GM21423 (cell line): ENCODE data around the gene LGI4.

Source experiments
- ATAC-seq: cut with Tn5 transposase; IDR thresholded peaks from one replicate; pipeline ENCODE4 v1.9.1; 2021; ENCODE audit warnings: mild to moderate bottlenecking, moderate library complexity; ENCODE audit not compliant: unreplicated experiment

The LGI4 gene

GRCh38 chr19:35134601-35135242 is at the start of gene LGI4:
LGI4 (minus strand) TSS chr19:35135059; CDS start chr19:35134680, 379 bp downstream.
- ATAC-seq = no peak

DNA sequence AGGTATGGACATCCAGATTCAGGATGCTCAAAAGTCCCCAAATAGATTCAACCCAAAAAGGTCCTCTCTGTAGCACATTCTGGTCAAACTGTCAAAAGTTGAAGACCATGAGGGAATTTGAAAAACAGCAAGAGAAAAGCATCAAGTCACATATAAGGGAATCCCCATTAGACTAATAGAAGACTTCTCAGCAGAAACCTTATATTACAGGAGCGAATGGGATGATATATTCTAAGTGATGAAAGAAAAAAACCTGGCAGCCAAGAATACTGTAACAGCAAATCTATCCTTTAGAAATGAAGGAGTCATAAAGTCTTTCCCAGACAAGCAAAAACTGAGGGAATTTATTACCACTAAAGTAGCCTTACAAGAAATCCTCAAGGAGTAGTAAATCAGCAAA is 49.4 kb upstream of the LGI4 start:
- ATAC-seq = no peak

DNA sequence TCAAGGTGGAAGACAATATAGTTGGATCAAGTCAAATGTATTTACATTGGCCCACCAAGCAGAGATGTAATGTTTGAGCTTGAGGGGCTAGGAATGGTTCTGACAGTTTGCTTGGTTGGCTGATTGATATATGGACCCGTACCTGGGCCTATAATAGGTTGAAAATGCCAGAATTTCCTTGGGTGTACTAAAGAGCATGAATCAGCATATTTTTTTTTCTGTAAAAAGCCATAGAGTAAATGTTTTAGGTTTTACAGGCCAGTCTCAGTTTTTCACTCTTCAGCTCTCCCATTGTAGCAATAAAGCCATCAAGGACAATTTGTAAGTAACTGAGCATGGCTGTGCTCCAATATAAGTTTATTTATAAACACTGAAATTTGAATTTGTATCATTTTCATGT is 46.5 kb upstream of the LGI4 start:
- ATAC-seq = no peak

DNA sequence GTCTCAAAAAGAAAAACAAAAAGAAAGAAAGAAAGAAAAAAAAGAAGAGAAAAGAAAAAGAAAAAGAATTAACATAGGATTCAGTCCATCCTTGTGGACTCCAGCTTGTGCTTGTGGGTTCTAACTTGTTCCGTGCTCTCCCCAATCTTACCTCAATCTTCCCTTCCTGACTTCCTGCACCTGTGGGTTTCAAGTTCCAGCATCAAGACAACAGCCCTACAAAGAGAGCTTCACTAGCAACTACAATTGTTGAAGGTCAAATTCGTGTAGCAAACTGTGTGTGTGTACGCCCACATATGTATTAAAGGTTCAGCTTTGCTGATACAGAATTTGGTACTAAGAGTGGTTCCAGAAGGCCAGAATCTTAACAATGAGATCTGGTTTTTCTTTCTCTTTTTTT is 45.0 kb upstream of the LGI4 start:
- ATAC-seq = no peak

- no peak for ATAC-seq
These were observed 43.8 kb upstream of the LGI4 start for GRCh38 chr19:35178701-35179100.

- ATAC-seq = no peak
These were observed 42.8 kb upstream of the LGI4 start for GRCh38 chr19:35177377-35178274.

- ATAC-seq = no peak
These were observed 41.3 kb upstream of the LGI4 start for GRCh38 chr19:35176181-35176570.

- no peak for ATAC-seq
These were observed 39.4 kb upstream of the LGI4 start for GRCh38 chr19:35174226-35174625.

DNA sequence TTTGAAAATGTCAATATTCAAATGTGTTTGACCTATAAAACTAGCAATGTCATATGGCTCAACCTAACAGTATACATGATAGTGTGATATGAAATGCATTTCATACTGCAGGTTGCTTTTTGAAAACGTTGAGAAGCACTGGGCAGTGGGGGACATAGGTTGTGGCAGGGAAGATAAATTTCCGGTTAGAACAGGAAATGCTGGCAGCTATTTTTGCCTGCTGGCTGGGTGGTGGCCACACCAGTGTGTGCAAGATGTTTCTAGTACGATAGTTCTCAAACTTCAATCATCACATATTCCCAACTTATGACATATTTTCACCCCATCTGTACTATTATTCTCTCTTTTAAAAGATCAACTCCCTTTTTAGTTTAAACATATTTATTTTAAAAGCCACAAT is 36.9 kb upstream of the LGI4 start:
- no peak for ATAC-seq

DNA sequence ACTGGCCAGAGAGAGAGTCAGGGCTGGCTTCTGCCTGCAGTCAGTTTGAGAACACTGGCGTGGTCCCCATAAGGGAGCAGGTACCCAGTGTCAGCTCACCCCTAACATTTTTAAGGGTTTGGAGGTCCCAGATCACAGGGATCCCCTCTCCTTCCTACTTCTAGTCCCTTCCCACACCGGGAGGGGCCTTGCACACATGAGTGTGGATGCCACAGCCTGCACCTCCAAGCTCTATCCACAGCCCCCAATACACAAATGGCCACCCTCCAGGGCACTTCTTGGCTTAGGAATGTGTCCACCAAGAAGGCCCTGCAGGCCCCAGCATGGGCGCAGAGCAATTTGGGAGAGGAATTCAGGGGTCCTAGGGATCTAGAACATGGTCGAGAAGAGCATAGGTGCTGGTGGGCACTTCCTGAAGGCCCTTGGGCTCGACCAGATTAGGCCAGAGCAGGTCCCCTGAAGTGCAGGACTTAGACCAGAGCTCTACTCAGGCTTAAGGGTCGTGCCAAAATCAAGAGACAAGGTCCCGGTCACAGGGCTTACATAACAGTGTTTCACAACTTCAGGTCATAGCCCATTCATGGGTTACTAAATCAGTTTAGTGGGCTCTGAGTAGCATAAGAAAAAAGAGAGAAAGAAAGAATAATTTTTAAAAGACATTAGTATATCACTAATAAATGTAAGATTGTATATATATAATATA is 35.7 kb upstream of the LGI4 start:
- no peak for ATAC-seq

DNA sequence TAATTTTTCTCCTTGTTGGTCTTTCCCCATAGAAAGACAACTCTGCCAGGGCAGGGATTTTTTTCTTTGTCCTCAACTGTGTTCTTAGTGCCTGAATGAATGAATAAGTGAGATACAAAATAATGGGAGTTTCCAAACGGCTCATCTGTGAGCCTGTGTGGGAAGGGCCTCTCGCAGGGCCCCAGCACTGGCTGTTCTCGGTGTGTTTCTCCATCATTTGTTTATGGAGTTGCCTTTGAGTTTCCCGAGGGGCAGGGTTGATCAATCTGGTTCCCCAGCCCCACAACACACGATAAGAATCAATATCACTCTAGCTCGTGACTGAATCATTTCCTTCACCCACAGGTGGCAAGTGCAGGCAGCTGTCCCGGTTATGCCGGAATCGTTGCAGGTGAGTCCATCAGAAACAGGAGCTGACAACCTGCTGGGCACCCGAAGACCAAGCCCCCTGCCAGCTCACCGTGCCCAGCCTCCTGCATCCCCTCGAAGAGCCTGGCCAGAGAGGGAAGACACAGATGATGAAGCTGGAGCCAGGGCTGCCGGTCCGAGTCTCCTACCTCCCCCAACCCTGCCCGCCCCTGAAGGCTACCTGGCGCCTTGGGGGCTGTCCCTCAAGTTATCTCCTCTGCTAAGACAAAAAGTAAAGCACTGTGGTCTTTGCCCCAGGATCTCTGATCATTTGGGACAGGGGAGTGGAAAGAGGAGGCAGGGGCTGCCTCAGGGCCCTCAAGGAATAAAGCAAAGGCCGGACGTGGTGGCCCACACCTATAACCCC is 34.5 kb upstream of the LGI4 start:
- no peak for ATAC-seq

DNA sequence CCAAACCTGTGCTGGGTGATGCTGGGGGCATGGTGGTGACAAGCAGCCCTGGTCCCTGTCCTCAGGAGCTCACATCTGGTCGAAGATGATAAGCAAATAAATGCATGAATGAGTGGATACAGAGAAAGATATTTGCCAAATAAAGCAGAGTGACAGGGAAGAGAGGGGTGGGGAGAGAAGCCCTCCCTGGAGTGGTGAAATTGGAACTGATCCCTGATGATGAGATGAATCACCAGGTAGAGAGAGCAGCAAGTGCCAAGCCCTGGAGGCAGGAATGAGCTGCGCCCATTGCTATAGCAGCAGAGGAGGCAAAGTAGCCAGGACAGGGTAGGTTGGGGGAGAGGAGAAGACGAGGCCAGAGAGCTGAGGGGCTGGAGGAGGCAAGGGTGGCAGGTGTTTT is 33.3 kb upstream of the LGI4 start:
- ATAC-seq = no peak

- ATAC-seq = no peak
These were observed 32.6 kb upstream of the LGI4 start for GRCh38 chr19:35167251-35168119.

GRCh38 chr19:35166100-35167063 is 31.5 kb upstream of the LGI4 start:
- ATAC-seq = no peak

- ATAC-seq = no peak
These were observed 30.6 kb upstream of the LGI4 start for GRCh38 chr19:35165200-35166058.

DNA sequence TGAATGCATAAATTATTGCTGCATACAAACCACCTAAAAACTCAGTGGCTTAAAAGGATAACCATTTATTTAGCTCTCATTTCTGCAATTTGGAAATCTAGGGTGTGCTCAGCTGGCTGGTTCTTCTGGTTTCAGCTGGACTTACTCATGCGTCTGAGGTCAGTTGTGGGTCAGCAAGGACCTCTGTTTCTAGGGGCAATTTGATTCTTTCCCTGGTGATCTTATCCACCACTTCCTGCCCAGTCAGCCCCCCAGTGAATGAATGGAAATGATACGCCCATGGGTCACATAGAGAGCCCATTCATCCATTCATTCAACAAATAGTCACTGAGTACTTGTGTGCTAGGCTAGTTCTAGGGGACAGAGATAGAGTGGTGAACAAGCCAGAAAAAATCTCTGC is 29.6 kb upstream of the LGI4 start:
- ATAC-seq = no peak

DNA sequence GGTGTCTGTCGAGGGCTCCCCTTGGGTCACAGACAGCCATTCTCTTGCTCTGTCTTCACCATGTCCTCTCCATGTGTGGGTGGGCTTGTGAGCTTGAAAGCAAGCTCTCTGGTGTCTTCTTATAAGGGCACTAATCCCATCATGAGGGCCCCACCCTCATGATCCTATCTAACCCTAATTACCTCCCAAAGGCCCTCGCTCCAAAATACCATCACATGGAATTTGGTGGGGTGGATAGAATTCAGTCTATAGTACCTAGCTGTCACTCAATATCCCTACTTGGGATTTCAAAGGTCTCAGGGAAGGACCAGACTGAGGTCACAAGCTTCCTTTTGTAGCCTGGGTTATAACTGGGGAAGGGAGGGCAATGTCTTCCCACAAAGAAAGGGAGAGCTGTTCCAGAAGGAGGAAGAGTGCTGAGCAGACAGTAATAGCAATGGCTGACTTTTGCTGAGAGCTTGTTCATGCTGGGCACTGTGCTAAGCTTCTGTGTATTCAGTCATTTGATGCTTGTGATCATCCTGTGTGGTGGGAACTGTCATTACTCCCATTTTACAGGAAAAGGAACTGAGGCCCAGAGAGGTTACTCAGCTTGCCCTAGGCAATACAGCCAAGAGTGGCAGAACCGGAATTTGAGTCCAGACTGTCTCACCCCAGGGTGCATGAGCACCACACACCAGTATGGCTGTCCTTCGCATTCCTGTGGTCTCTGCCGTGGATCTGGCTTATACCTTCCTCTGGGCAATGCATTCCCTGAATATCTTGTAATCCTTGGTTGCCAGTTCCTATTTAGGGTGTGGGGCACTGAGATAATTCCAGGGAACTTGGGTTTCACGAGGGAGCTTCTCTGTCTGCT is 27.8 kb upstream of the LGI4 start:
- no peak for ATAC-seq
